HG02981 (cell line): ENCODE results near the gene S100A1.

Source experiments
- ATAC-seq: cut with Tn5 transposase; IDR thresholded peaks from one replicate; pipeline ENCODE4 v1.9.1; 2021; ENCODE audit warnings: mild to moderate bottlenecking, moderate library complexity; ENCODE audit not compliant: unreplicated experiment

S100A1 gene

GRCh38 chr1:153679337-153680119 lies 51.3 kb downstream of the S100A1 start:
- no peak for ATAC-seq

DNA sequence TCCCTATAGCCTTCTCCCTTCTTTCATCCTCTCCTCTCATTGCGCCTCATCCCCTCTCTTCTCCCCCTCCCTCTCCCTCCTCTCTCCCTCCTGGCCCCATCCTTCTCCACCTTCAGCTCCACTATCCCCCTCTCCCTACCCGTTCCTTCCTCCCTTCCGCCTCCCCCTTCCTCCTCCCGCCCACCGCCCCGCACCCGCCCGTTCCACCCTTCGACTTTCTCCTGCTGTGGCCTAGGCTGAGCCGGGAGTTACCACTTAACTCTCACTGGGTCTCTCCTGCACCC lies 51.8 kb downstream of the S100A1 start:
- no peak for ATAC-seq
